Measurements from ENCODE around the gene CADM2.
"Not testable (repeated sequence)": the region's sequence is repeated elsewhere in the genome, so short reads cannot be mapped to it uniquely, and the experiment has no call there.

The CADM2 gene

DNA sequence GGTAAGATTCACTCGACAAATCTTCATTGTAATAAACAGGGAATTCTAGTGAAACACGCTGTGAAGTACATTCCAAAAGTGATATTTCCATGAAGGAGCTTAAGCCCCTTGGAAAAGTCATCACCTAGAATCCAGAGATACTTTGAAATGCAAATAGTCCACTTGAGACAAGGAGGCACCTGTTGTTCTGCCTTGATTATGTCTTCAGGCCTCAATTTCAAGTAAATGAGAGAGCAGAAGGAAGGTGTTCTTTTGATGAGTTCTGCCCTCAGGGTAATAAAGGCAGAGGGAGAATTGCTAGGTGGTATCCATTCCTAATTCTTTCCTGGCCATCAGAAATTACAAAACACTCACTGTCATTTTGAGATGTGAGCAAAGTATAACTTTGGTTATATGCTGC lies 162.1 kb downstream of the CADM2 start:
- Histone ChIP-seq H3K27me3 (ENCODE audit: control insufficient read depth, low read length) (no peaks in the 10 kb centered on the region), H3K9me2 (replicated peaks; ENCODE audit: control insufficient read depth, low read length) (no peaks in the 10 kb centered on the region), H3K4me2 (ENCODE audit: low read length) (no peak overlapping the region), H3K9me3 (ENCODE audit: control insufficient read depth, insufficient read depth, low read length) (no peaks in the 10 kb centered on the region), H3K79me2 (ENCODE audit: control insufficient read depth, low read length) (no peaks in the 10 kb centered on the region), H3K36me3 (ENCODE audit: control insufficient read depth, low read length) (no peaks in the 10 kb centered on the region), H3K4me1 (ENCODE audit: control insufficient read depth, low read length) (no peaks in the 10 kb centered on the region), H4K20me1 (ENCODE audit: control insufficient read depth, insufficient read depth, low read depth, low read length) (no peaks in the 10 kb centered on the region), H3K4me3 (ENCODE audit: low read length) (no peak overlapping the region), H3F3A (ENCODE audit: control insufficient read depth, insufficient read depth) (no peaks in the 10 kb centered on the region), H3K27ac (ENCODE audit: low read depth, low read length) (no peak overlapping the region)
- TF ChIP-seq EZH2phosphoT487 (IDR thresholded peaks at IDR 0.05; ENCODE audit: borderline replicate concordance, low read length): no peak
- TF ChIP-seq, protein P1, sequence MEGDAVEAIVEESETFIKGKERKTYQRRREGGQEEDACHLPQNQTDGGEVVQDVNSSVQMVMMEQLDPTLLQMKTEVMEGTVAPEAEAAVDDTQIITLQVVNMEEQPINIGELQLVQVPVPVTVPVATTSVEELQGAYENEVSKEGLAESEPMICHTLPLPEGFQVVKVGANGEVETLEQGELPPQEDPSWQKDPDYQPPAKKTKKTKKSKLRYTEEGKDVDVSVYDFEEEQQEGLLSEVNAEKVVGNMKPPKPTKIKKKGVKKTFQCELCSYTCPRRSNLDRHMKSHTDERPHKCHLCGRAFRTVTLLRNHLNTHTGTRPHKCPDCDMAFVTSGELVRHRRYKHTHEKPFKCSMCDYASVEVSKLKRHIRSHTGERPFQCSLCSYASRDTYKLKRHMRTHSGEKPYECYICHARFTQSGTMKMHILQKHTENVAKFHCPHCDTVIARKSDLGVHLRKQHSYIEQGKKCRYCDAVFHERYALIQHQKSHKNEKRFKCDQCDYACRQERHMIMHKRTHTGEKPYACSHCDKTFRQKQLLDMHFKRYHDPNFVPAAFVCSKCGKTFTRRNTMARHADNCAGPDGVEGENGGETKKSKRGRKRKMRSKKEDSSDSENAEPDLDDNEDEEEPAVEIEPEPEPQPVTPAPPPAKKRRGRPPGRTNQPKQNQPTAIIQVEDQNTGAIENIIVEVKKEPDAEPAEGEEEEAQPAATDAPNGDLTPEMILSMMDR (IDR thresholded peaks at IDR 0.05; ENCODE audit: low read depth, low read length, poor library complexity, severe bottlenecking): no peak

DNA sequence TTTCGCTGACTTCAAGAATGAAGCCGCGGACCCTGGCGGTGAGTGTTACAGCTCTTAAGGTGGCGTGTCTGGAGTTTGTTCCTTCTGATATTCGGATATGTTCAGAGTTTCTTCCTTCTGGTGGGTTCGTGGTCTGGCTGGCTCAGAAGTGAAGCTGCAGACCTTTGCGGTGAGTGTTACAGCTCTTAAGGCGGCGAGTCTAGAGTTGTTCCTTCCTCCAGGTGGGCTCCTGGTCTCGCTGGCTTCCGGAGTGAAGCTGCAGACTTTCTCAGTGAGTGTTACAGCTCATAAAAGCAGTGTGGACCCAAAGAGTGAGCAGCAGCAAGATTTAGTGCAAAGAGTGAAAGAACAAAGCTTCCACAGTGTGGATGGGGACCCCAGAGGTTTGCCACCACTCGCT lies 174.1 kb downstream of the CADM2 start:
- not testable (repeated sequence) for H3F3A ChIP-seq (ENCODE audit: control insufficient read depth, insufficient read depth); H3K79me2 ChIP-seq (ENCODE audit: control insufficient read depth, low read length); H3K4me2 ChIP-seq (ENCODE audit: low read length); H3K4me3 ChIP-seq (ENCODE audit: low read length); H3K27ac ChIP-seq (ENCODE audit: low read depth, low read length); H3K27me3 ChIP-seq (ENCODE audit: control insufficient read depth, low read length); H3K9me3 ChIP-seq (ENCODE audit: control insufficient read depth, insufficient read depth, low read length); H3K36me3 ChIP-seq (ENCODE audit: control insufficient read depth, low read length); H4K20me1 ChIP-seq (ENCODE audit: control insufficient read depth, insufficient read depth, low read depth, low read length); H3K4me1 ChIP-seq (ENCODE audit: control insufficient read depth, low read length); H3K9me2 ChIP-seq (replicated peaks; ENCODE audit: control insufficient read depth, low read length)

DNA sequence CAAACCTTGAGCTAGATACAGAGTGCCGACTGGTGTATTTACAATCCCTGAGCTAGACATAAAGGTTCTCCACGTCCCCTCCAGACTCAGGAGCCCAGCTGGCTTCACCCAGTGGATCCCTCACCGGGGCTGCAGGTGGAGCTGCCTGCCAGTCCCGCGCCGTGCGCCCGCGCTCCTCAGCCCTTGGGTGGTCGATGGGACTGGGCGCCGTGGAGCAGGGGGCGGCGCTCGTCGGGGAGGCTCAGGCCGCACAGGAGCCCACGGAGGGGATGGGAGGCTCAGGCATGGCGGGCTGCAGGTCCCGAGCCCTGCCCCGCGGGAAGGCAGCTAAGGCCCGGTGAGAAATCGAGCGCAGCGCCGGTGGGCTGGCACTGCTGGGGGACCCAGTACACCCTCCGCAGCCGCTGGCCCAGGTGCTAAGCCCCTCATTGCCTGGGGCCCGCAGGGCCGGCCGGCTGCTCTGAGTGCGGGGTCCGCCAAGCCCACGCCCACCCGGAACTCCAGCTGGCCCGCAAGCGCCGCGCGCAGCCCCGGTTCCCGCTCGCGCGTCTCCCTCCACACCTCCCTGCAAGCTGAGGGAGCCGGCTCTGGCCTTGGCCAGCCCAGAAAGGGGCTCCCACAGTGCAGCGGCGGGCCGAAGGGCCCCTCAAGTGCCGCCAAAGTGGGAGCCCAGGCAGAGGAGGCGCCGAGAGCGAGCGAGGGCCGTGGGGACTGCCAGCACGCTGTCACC lies 175.1 kb downstream of the CADM2 start:
- not testable (repeated sequence) for H4K20me1 ChIP-seq (ENCODE audit: control insufficient read depth, insufficient read depth, low read depth, low read length)

DNA sequence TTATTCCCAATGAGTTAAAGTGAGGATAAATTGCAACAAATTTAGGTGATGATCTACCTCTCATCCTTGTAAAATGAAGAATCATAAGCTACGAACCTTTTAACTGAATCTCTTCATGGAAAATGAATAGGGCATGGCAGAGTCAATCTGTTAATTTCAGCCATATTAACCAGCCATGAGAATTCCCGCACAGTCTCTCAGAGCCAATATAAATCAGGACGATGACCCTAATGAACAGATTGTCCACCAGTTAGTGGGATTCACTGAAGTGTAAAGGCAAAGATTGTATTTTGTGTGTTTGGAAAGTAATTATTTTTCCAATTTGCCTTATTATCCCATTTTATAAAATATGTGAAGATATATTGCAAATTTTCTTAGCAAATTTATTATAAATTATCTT lies 183.8 kb downstream of the CADM2 start:
- Histone ChIP-seq H3K27ac (ENCODE audit: low read depth, low read length) (no peak overlapping the region), H3K9me2 (replicated peaks; ENCODE audit: control insufficient read depth, low read length) (no peaks in the 10 kb centered on the region), H3K4me1 (ENCODE audit: control insufficient read depth, low read length) (no peaks in the 10 kb centered on the region), H3K4me2 (ENCODE audit: low read length) (no peak overlapping the region), H3K27me3 (ENCODE audit: control insufficient read depth, low read length) (no peaks in the 10 kb centered on the region), H4K20me1 (ENCODE audit: control insufficient read depth, insufficient read depth, low read depth, low read length) (no peaks in the 10 kb centered on the region), H3F3A (ENCODE audit: control insufficient read depth, insufficient read depth) (no peaks in the 10 kb centered on the region), H3K4me3 (ENCODE audit: low read length) (no peak overlapping the region), H3K36me3 (ENCODE audit: control insufficient read depth, low read length) (no peaks in the 10 kb centered on the region), H3K9me3 (ENCODE audit: control insufficient read depth, insufficient read depth, low read length) (no peaks in the 10 kb centered on the region), H3K79me2 (ENCODE audit: control insufficient read depth, low read length) (no peaks in the 10 kb centered on the region)
- TF ChIP-seq, protein P1 (IDR thresholded peaks at IDR 0.05; ENCODE audit: low read depth, low read length, poor library complexity, severe bottlenecking): no peak
- TF ChIP-seq EZH2phosphoT487 (IDR thresholded peaks at IDR 0.05; ENCODE audit: borderline replicate concordance, low read length): no peak

More for the DNA sequence above, 175.1 kb downstream of the CADM2 start:
- H3F3A ChIP-seq (ENCODE audit: control insufficient read depth, insufficient read depth); H3K4me3 ChIP-seq (ENCODE audit: low read length); H3K9me2 ChIP-seq (replicated peaks; ENCODE audit: control insufficient read depth, low read length); H3K4me2 ChIP-seq (ENCODE audit: low read length); H3K4me1 ChIP-seq (ENCODE audit: control insufficient read depth, low read length); H3K36me3 ChIP-seq (ENCODE audit: control insufficient read depth, low read length); H3K9me3 ChIP-seq (ENCODE audit: control insufficient read depth, insufficient read depth, low read length); H3K79me2 ChIP-seq (ENCODE audit: control insufficient read depth, low read length); H3K27me3 ChIP-seq (ENCODE audit: control insufficient read depth, low read length); H3K27ac ChIP-seq (ENCODE audit: low read depth, low read length): not testable (repeated sequence)

Measured in DOHH2 (cell line).